ENCODE data around the gene CROCC2.
"Not testable (repeated sequence)": the region's sequence is repeated elsewhere in the genome, so short reads cannot be mapped to it uniquely, and the experiment has no call there.

CROCC2 gene

DNA sequence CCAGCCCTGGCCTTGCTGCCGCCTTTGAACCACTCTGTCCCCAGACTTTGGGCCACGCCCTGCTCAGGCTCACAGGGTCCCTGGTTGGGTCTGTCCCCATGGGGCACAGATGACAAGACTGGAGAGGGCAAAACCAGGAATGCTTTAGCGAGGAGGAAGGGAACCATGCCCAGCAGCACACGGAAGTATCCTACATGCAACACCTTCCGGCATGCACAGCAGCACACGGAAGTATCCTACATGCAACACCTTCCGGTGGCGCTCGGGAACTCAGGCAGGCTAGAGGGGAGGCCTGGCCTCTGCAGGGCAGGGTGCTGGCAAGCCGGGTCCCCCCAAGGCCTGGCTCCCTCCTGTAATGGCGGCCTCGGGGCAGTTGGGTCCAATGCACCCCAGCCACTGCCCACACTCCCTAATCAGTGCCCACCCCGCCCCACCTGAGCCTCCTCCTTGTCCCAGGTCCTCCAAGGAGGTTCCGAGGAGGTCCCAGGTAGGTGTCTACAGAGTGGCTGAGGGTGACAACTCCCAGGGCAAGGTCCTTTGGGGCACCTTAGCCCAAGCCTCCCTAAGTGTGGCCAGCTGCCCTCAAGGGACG lies 58.7 kb downstream of the CROCC2 start:
- in situ Hi-C loops (cut with MboI; ENCODE audit: low sequenced_read_pairs): no loop called here

DNA sequence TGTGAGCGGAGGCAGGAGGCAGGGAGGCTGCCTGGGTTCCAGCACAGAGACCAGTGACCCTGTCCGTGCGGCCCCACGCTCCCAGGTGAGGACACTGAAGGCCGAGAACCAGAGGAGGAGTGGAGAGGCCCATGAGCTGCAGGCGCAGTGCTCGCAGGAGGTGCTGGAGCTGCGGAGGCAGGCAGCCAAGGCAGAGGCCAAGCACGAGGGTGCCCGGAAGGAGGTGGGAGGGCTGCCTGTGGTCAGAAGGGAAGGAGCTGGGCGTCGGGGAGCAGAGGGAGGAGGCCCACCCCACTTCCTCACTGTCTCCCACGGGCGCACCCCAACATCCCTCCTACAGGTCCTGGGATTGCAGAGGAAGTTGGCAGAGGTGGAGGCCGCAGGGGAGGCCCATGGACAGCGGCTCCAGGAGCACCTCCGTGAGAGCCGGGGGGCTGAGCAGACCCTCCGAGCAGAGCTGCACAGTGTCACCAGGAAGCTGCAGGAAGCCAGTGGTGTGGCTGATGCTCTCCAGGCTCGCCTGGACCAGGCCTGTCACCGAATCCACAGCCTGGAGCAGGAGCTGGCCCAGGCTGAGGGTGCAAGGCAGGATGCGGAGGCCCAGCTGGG lies 59.3 kb downstream of the CROCC2 start:
- in situ Hi-C loops (cut with MboI; ENCODE audit: low sequenced_read_pairs): no loop called here

DNA sequence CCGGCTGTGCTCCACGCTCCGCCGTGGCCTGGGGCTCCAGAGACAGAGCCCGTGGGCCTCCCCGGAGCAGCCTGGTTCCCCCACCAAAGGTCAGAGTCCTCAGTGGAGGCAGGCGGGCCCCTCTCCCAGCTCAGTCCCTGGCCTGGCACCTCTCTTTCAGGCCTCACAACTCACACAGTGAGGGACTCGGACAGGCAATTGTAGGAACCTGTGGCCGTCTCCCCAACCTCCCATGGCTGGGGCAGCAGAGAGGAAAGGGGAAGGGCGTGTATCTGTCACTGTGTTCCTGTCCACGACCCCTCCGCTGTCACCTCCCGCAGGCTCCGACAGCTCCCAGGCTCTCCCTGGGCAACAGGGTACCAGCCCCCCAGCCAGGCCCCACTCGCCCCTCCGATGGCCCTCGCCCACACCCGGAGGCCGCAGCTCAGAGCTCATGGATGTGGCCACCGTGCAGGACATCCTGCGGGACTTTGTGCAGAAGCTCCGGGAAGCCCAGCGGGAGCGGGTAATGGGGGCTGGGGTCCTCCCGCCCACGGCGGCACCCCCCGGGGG lies 59.8 kb downstream of the CROCC2 start:
- in situ Hi-C loops (cut with MboI; ENCODE audit: low sequenced_read_pairs): no loop called here

- in situ Hi-C loops (cut with MboI; ENCODE audit: low sequenced_read_pairs): no loop called here
Observed at GRCh38 chr2:240966457-240966905, 60.3 kb downstream of the CROCC2 start.

DNA sequence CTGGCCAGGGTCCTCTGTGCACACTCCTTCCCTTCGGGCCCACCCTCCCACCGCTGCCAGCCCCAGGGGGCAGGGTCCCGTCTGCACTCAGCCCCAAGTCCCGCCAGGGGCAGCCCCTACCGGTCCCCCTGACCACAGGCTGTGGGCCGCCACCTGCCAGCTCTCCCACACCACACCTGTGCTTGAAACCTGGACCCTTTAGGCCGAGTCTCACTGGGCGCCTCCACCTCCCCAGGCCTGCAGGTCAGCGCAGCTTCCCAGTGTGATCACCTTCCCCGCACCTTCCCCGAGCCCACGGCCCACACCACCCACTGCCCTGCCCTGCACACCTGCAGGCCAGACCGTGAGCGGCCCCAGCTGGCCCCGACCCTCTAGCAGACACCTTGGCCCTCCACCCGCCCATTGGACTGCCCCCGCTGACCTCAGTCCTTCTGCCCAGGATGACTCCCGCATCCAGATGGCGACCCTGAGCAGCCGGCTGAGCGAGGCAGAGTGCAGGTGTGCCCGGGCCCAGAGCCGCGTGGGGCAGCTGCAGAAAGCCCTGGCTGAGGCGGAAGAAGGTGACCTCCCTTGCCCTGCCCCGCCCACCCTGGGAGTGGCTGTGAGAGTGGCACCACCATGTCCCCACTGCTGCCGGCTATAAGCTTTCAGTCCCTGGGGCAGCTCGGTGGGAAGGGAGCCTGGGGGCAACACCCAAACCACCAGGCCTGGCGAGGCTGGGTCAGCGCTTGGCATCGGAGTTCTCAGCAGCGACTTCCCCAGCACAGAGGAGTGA lies 61.0 kb downstream of the CROCC2 start:
- in situ Hi-C loops (cut with MboI; ENCODE audit: low sequenced_read_pairs): no loop called here

DNA sequence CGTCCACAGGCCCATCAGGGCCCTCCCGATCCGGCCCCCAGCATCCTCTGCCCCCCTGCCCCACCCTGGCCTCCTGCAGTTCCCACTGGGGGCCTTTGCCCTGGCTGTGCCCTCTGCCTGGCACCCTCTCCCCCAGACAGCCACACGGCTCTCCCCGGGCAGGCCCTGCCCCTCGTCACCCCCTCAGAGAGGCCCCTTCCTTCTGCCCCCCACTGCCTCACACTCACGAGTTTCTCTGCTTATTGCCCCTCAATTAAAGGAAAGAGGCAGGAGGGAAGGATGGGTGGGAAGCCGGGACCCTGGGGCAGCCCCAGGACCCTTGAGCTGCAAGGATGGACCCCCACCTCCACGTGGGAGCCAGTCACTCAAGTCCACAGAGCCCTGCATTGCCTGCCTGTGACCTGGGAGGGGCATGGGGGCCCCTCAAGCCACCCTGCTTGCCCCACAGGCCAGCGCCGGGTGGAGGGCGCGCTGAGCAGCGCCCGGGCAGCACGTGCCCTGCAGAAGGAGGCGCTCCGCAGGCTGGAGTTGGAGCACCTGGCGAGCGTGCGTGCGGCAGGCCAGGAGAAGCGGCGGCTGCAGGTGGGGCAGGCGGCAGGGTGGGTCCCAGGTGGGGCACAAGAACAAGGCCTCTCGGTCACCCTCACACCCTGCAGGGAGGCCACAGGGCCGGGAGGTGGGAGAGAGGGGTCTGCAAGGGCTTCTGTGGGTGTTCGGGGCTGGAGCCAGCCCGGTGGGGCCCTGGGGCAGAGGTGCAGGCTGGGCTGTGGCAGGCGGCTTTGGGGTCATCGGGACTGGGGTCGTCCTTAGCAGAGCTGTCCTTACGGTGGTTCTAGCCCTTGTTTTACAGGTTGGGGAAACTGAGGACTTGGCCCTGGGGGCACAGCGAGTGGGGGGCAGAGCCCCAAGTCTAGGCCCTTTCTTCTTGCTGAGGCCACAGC lies 61.8 kb downstream of the CROCC2 start:
- in situ Hi-C loops (cut with MboI; ENCODE audit: low sequenced_read_pairs): no loop called here

- in situ Hi-C loops (cut with MboI; ENCODE audit: low sequenced_read_pairs): no loop called here
Observed at GRCh38 chr2:240968731-240969624, 62.8 kb downstream of the CROCC2 start.

- in situ Hi-C loops (cut with MboI; ENCODE audit: low sequenced_read_pairs): no loop called here
Observed at GRCh38 chr2:240970104-240970503, 64.0 kb downstream of the CROCC2 start.

- in situ Hi-C loops (cut with MboI; ENCODE audit: low sequenced_read_pairs): no loop called here
Observed at GRCh38 chr2:240970816-240971215, 64.7 kb downstream of the CROCC2 start.

DNA sequence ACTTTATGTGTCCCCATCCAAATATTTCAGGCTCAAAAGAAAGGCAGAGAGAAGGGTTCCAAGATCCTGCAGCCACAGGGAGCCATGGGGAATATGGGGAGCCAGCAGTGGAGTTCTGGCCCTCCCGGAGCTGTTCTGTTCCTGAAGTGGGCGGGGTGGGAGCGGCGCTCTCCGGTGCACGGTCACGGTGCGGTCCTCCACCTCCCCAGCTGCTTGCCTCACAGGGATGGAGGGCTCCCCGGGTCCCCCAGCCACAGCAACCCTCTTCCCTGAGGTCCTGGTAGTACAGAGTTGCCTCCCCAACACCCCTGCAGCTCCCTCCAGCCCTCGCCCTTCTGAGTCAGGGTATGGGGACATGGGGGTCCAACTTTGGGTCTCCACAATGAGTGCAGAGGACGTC lies 66.1 kb downstream of the CROCC2 start:
- in situ Hi-C loops (cut with MboI; ENCODE audit: low sequenced_read_pairs): no loop called here

- in situ Hi-C loops (cut with MboI; ENCODE audit: low sequenced_read_pairs): no loop called here
Observed at GRCh38 chr2:240972636-240973521, 66.7 kb downstream of the CROCC2 start.

GRCh38 chr2:240974771-240975572 lies 68.8 kb downstream of the CROCC2 start:
- in situ Hi-C loops (cut with MboI; ENCODE audit: low sequenced_read_pairs): no loop called here

DNA sequence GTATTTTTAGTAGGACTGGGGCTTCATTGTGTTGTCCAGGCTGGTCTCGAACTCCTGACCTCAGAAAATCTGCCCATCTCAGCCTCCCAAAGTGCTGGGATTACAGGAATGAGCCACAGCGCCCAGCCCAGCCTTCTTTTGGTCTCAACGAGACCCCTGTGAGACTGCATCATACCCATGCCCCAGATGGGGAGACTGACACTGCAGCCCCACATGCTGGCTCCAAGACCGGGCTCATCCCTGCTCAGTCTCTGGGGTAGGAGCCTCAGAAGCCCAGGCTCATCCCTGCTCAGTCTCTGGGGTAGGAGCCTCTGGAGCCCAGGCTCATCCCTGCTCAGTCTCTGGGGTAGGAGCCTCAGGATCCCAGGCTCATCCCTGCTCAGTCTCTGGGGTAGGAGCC lies 69.8 kb downstream of the CROCC2 start:
- in situ Hi-C loops (cut with MboI; ENCODE audit: low sequenced_read_pairs): not testable (repeated sequence)

- in situ Hi-C loops (cut with MboI; ENCODE audit: low sequenced_read_pairs): no loop called here
Observed at GRCh38 chr2:240981280-240981679, 75.1 kb downstream of the CROCC2 start.

DNA sequence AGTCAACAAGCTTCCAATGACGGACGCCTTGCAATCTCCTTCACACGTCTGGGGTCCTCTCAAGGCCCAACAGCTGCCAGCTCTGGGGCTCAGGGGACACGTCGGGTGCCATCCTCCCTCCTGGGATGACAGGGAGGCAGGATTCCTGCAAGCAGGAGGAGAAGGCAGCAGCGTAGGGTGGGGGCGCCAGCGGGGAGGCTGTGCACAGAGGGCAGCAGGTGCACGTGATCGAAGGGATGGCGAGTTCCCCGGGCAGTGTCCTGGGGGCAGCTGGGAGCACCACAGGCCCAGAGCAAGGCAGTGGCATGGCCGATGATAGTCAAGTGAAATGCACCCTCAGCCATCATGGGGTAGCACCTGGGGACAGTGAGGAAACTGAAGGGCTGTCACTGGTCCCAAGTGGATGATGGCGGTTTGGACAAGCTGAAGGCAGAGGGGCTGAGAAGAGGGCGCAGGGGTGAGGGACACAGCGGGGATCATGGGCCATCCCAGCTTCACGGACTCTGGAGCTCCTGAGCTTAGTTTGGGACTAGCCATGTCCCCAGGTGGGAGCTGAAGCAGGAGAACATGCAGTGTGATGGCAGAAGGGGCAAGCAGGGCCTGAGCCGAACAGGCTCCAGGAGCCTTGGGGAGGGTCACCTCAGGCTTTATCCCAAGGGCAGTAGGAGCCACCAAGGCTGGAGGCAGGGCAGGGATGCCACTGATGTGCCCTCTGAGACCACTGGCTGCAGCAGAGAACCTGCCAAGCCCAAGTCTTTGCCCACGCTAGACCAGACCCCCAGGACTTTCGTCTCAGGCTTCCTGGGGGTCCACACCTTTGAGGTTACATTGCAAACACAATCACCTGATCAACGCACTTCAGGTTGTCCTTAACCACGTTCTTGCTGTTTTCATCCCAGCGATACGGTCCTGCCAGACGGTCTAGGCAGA lies 76.0 kb downstream of the CROCC2 start:
- in situ Hi-C loops (cut with MboI; ENCODE audit: low sequenced_read_pairs): no loop called here

DNA sequence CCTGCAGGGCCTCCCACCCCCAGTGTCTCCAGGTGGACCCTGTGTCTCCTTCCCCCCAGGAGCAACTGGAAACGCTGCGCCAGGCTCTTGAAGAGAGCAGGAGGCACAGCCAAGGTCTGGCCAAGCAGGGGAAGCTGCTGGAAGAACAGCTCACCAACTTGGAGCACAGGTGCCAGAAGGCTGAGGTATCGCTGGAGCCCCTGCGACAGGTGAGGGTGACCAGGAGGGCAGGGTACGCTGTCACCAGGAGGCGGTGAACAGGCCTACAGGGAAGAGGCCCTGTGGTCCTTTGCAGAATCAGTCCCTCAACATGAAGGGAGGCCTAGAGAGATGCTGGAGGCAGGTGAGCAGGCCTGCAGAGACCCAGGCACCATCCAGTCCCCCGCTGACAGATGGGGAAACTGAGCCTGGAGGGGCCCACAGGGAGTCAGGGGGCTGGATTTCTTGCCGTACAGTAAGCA lies 76.7 kb downstream of the CROCC2 start:
- in situ Hi-C loops (cut with MboI; ENCODE audit: low sequenced_read_pairs): no loop called here
